HepG2 (cell line): ENCODE results near the gene PA2G4. TPM values are rescaled to one million over a fixed set of nuclear protein-coding genes. Genes with fewer than 3 reads are reported as not detected.

Experiments used
- HOXA9 ChIP-seq: sonication (generic); formaldehyde crosslinking; IDR thresholded peaks from 2 replicates; pipeline ENCODE4 v1.8.1; 2022; ENCODE audit warnings: missing genetic modification reagents, mild to moderate bottlenecking, moderate library complexity, borderline replicate concordance
- ISL2 ChIP-seq: sonication (generic); formaldehyde crosslinking; IDR thresholded peaks from 2 replicates; pipeline ENCODE4 v1.5.0; 2020; ENCODE audit warnings: missing genetic modification reagents
- MATR3 ChIP-seq: sonication (generic); formaldehyde crosslinking; IDR thresholded peaks from 2 replicates; pipeline ENCODE4 v1.4.0; 2020; ENCODE audit warnings: missing genetic modification reagents
- MYC ChIP-seq: sonication (generic); formaldehyde crosslinking; IDR thresholded peaks from 2 replicates; pipeline ENCODE4 v1.9.0; 2021; ENCODE audit warnings: missing genetic modification reagents, borderline replicate concordance
- NCOA2 ChIP-seq: sonication (generic); formaldehyde crosslinking; IDR thresholded peaks from 2 replicates; pipeline ENCODE4 v1.8.0; 2022; ENCODE audit warnings: inconsistent platforms
- NR1H2 ChIP-seq: sonication (generic); formaldehyde crosslinking; IDR thresholded peaks from 2 replicates; pipeline ENCODE4 v1.8.1; 2022; ENCODE audit warnings: low read depth, missing genetic modification reagents, borderline replicate concordance
- ZFP37 ChIP-seq: sonication (generic); formaldehyde crosslinking; IDR thresholded peaks from 2 replicates; pipeline ENCODE4 v1.4.0; 2020; ENCODE audit warnings: missing genetic modification reagents, borderline replicate concordance
- polyA plus RNA-seq, 8 experiments: library from polyadenylated mRNA; depleted of rRNA in 3 of 8; stranded (reverse) in 7 of 8; unstranded in 1 of 8; fragments of >200 nt; fragmentation: Illumina TruSeq in 4 of 8; extraction: Trizol in 4 of 8; gene quantifications; 2 replicates each; pipeline versions ENCODE4 v1.2.1 to v1.2.3, GENCODE V29; 2011 to 2016; ENCODE audit warnings: low read depth in 4 of 8, missing spikeins in 1 of 8, mixed read lengths in 1 of 8; ENCODE audit not compliant: insufficient read depth in 1 of 8
- total RNA-seq, 5 experiments: library from RNA; depleted of rRNA; stranded (reverse); fragments of >200 nt; fragmentation: Illumina TruSeq; extraction: Trizol; gene quantifications; 2 replicates each; pipeline ENCODE4 v1.2.3, GENCODE V29; 2016; ENCODE audit warnings: low read depth in 1 of 5
- TF ChIP-seq, protein P1 (sequence below): sonication (generic); formaldehyde crosslinking; IDR thresholded peaks from 2 replicates; pipeline ENCODE4 v1.4.0; 2020; ENCODE audit warnings: mild to moderate bottlenecking, missing genetic modification reagents
- TF ChIP-seq, protein P2 (sequence below): sonication (generic); formaldehyde crosslinking; IDR thresholded peaks from 2 replicates; pipeline ENCODE4 v1.5.1; 2020; ENCODE audit warnings: mild to moderate bottlenecking, missing genetic modification reagents, borderline replicate concordance
- TF ChIP-seq, protein P3 (sequence below): sonication (generic); formaldehyde crosslinking; conservative IDR thresholded peaks from 2 replicates; pipeline ENCODE4 v1.4.0; 2020; ENCODE audit warnings: missing genetic modification reagents
- TF ChIP-seq, protein P4 (sequence below): sonication (generic); formaldehyde crosslinking; IDR thresholded peaks from 2 replicates; pipeline ENCODE4 v1.8.1; 2023; ENCODE audit warnings: mild to moderate bottlenecking, missing genetic modification reagents, borderline replicate concordance
- TF ChIP-seq, protein P5 (sequence below): sonication (generic); formaldehyde crosslinking; IDR thresholded peaks from 2 replicates; pipeline ENCODE4 v1.4.0; 2020; ENCODE audit warnings: missing genetic modification reagents, mild to moderate bottlenecking, borderline replicate concordance
- TF ChIP-seq, protein P6 (sequence below): sonication (generic); formaldehyde crosslinking; IDR thresholded peaks from 2 replicates; pipeline ENCODE4 v1.8.1; 2023; ENCODE audit warnings: missing genetic modification reagents, mild to moderate bottlenecking, borderline replicate concordance

The PA2G4 gene
- total and polyA plus RNA-seq, 2 of the 13 experiments (the other 11 are each of a cell fraction or from before 2014, with no cell fraction given): 147 to 240 TPM

DNA sequence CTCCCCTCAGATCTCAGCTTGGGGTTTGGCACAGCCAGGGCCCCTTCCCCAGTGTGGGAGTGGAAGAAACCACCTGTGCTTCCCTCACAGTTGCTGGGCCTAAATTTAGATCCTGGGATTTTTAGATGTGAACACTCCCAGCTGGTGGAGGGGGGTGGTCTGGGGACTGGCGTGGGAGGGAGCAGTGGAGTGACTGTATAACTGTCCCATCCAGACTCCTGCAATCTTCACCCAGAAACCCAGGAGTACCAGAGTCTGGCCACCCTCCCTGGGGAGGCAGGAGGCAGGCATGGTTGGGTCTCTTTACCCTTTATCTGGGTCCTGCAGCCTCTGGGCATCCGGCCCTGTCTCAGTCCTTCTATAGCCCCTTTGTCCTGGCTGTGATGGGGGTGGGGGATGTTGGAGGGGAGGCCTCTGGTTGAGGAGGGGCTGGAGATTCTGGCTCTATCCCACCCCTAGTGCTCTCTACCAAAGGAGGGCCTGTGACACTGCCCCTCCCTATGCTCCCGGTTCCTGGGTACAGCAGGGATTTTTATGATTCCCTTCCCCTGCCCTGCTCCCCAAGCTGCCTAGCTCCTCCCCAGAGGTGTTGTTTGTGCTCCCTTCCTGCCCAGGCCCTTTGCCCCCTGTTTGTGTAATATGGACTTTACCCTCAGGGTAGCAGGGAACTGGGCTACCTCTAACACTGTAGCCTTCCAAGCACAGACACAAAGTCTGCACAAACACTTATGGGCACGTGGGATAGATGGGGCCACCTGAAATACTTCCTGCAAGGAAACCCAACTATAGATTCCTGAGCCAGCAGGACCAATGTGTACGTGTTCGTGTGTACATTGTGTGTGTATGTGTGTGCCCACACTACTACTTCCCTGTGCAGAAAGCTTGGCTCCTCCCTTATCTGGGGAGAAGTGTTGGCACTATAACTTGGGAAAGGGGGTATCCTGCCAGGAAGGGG, 22.7 kb upstream of the PA2G4 start (continued):
- TF ChIP-seq, protein P1, sequence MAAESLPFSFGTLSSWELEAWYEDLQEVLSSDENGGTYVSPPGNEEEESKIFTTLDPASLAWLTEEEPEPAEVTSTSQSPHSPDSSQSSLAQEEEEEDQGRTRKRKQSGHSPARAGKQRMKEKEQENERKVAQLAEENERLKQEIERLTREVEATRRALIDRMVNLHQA (CRISPR knock-in tag): no peak
- TF ChIP-seq MATR3 (CRISPR knock-in tag) (no peak), NCOA2 (peak; percentile 97), MYC (CRISPR knock-in tag) (peak; percentile 89), ISL2 (CRISPR knock-in tag) (peak; percentile 89), HOXA9 (0 out of 2 replicates have a peak, but pooled peaks have one; percentile 51), ZFP37 (CRISPR knock-in tag) (0 out of 2 replicates have a peak, but pooled peaks have one; percentile 25), NR1H2 (CRISPR knock-in tag) (0 out of 2 replicates have a peak, but pooled peaks have one; percentile 43)
- TF ChIP-seq, protein P2, sequence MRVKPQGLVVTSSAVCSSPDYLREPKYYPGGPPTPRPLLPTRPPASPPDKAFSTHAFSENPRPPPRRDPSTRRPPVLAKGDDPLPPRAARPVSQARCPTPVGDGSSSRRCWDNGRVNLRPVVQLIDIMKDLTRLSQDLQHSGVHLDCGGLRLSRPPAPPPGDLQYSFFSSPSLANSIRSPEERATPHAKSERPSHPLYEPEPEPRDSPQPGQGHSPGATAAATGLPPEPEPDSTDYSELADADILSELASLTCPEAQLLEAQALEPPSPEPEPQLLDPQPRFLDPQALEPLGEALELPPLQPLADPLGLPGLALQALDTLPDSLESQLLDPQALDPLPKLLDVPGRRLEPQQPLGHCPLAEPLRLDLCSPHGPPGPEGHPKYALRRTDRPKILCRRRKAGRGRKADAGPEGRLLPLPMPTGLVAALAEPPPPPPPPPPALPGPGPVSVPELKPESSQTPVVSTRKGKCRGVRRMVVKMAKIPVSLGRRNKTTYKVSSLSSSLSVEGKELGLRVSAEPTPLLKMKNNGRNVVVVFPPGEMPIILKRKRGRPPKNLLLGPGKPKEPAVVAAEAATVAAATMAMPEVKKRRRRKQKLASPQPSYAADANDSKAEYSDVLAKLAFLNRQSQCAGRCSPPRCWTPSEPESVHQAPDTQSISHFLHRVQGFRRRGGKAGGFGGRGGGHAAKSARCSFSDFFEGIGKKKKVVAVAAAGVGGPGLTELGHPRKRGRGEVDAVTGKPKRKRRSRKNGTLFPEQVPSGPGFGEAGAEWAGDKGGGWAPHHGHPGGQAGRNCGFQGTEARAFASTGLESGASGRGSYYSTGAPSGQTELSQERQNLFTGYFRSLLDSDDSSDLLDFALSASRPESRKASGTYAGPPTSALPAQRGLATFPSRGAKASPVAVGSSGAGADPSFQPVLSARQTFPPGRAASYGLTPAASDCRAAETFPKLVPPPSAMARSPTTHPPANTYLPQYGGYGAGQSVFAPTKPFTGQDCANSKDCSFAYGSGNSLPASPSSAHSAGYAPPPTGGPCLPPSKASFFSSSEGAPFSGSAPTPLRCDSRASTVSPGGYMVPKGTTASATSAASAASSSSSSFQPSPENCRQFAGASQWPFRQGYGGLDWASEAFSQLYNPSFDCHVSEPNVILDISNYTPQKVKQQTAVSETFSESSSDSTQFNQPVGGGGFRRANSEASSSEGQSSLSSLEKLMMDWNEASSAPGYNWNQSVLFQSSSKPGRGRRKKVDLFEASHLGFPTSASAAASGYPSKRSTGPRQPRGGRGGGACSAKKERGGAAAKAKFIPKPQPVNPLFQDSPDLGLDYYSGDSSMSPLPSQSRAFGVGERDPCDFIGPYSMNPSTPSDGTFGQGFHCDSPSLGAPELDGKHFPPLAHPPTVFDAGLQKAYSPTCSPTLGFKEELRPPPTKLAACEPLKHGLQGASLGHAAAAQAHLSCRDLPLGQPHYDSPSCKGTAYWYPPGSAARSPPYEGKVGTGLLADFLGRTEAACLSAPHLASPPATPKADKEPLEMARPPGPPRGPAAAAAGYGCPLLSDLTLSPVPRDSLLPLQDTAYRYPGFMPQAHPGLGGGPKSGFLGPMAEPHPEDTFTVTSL (CRISPR knock-in tag): 0 out of 2 replicates have a peak, but pooled peaks have one; percentile 9
- TF ChIP-seq, protein P3, sequence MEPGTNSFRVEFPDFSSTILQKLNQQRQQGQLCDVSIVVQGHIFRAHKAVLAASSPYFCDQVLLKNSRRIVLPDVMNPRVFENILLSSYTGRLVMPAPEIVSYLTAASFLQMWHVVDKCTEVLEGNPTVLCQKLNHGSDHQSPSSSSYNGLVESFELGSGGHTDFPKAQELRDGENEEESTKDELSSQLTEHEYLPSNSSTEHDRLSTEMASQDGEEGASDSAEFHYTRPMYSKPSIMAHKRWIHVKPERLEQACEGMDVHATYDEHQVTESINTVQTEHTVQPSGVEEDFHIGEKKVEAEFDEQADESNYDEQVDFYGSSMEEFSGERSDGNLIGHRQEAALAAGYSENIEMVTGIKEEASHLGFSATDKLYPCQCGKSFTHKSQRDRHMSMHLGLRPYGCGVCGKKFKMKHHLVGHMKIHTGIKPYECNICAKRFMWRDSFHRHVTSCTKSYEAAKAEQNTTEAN (CRISPR knock-in tag): peak; percentile 99
- TF ChIP-seq, protein P4, sequence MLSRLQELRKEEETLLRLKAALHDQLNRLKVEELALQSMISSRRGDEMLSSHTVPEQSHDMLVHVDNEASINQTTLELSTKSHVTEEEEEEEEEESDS (CRISPR knock-in tag): peak; percentile 64; the same call in 1 of the 2 replicates
- TF ChIP-seq, protein P5, sequence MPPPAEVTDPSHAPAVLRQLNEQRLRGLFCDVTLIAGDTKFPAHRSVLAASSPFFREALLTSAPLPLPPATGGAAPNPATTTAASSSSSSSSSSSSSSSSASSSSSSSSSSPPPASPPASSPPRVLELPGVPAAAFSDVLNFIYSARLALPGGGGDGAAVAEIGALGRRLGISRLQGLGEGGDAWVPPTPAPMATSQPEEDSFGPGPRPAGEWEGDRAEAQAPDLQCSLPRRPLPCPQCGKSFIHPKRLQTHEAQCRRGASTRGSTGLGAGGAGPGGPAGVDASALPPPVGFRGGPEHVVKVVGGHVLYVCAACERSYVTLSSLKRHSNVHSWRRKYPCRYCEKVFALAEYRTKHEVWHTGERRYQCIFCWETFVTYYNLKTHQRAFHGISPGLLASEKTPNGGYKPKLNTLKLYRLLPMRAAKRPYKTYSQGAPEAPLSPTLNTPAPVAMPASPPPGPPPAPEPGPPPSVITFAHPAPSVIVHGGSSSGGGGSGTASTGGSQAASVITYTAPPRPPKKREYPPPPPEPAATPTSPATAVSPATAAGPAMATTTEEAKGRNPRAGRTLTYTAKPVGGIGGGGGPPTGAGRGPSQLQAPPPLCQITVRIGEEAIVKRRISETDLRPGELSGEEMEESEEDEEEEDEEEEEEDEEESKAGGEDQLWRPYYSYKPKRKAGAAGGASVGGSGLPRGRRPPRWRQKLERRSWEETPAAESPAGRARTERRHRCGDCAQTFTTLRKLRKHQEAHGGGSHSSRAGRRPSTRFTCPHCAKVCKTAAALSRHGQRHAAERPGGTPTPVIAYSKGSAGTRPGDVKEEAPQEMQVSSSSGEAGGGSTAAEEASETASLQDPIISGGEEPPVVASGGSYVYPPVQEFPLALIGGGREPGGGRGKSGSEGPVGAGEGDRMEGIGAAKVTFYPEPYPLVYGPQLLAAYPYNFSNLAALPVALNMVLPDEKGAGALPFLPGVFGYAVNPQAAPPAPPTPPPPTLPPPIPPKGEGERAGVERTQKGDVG: peak; percentile 80; the same call in 1 of the 2 replicates
- TF ChIP-seq, protein P6, sequence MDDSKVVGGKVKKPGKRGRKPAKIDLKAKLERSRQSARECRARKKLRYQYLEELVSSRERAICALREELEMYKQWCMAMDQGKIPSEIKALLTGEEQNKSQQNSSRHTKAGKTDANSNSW (CRISPR knock-in tag): no peak
